ENCODE data around the gene SCLT1. TPM values are rescaled to one million over a fixed set of nuclear protein-coding genes. Genes with fewer than 3 reads are reported as not detected.

SCLT1 gene
- total and polyA plus RNA-seq, 2 of the 8 experiments (the other 6 are each of a cell fraction or from before 2014, with no cell fraction given) = 4.8 to 13.1 TPM

DNA sequence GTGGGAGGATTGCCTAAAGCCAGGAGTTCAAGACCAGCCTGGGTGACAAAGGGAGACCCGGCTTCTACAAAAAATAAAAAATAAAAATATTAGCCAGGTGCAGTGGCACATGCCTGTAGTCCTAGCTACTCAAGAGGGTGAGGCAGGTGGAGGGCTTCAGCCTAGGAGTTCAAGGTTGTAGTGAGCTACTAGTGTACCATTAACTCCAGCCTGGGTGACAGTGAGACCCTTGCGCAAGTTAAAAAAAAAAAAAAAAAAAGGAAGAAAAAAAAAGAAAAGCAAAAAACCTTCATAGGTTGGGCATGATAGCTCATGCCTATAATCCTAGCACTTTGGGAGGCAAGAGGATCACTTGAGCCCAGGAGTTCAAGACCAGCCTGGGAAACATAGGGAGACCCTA, 5.8 kb downstream of the SCLT1 start:
- H3K23me2 ChIP-seq (ENCODE audit: low read depth, low read length) = no peaks in the 10 kb centered on the region
- DNase-seq (ENCODE audit: low read depth in 1 of 2, low spot score in 2 of 2) (no peak), FAIRE-seq (no peak)
- TF ChIP-seq POLR2AphosphoS5 (IDR thresholded peaks at IDR 0.05; ENCODE audit: low read depth, low read length) = no peak
- no peak for TF ChIP-seq NANOG (IDR thresholded peaks at IDR 0.05; ENCODE audit: insufficient read depth, low read depth, low read length, poor library complexity, severe bottlenecking)
- no peak for TF ChIP-seq RAD21 (IDR thresholded peaks at IDR 0.05 in 1 of 2, conservative IDR thresholded peaks at IDR 0.05 in 1 of 2; ENCODE audit: low read depth in 2 of 2, low read length in 2 of 2)
- TF ChIP-seq JUN (IDR thresholded peaks at IDR 0.05; ENCODE audit: low read depth, low read length) = no peak
- no peak for TF ChIP-seq HDAC2 (IDR thresholded peaks at IDR 0.05; ENCODE audit: borderline replicate concordance in 1 of 2, low read depth in 2 of 2, low read length in 2 of 2)
- TF ChIP-seq MAFK (IDR thresholded peaks at IDR 0.05; ENCODE audit: low read depth, low read length) = no peak
- TF ChIP-seq EP300 (IDR thresholded peaks at IDR 0.05; ENCODE audit: borderline replicate concordance in 1 of 2, low read depth in 2 of 2, low read length in 2 of 2) = no peak
- TF ChIP-seq TAF7 (optimal IDR thresholded peaks at IDR 0.05; ENCODE audit: borderline replicate concordance, low read depth, low read length) = no peak
- TF ChIP-seq, protein P1, sequence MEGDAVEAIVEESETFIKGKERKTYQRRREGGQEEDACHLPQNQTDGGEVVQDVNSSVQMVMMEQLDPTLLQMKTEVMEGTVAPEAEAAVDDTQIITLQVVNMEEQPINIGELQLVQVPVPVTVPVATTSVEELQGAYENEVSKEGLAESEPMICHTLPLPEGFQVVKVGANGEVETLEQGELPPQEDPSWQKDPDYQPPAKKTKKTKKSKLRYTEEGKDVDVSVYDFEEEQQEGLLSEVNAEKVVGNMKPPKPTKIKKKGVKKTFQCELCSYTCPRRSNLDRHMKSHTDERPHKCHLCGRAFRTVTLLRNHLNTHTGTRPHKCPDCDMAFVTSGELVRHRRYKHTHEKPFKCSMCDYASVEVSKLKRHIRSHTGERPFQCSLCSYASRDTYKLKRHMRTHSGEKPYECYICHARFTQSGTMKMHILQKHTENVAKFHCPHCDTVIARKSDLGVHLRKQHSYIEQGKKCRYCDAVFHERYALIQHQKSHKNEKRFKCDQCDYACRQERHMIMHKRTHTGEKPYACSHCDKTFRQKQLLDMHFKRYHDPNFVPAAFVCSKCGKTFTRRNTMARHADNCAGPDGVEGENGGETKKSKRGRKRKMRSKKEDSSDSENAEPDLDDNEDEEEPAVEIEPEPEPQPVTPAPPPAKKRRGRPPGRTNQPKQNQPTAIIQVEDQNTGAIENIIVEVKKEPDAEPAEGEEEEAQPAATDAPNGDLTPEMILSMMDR (IDR thresholded peaks at IDR 0.05; ENCODE audit: control extremely low read depth in 1 of 3, insufficient read depth in 1 of 3, low read depth in 1 of 3, low read length in 3 of 3) = no peak
- ChIA-PET CTCF (ENCODE audit: partially characterized antibody) (no interaction called here), POLR2A (ENCODE audit: partially characterized antibody) (no interaction called here)
- no peak overlapping the region for H4K91ac ChIP-seq (replicated peaks; ENCODE audit: insufficient read length, low read length)
- H3K79me1 ChIP-seq (ENCODE audit: low read depth, low read length) = no peaks in the 10 kb centered on the region; the same call in 1 of the 2 replicates
- no peaks in the 10 kb centered on the region for H3K27me3 ChIP-seq (replicated peaks in 1 of 4; ENCODE audit: control insufficient read depth in 3 of 4, extremely low read depth in 1 of 4, insufficient read depth in 3 of 4, low read length in 3 of 4)
- H3K27ac ChIP-seq (ENCODE audit: low read depth, low read length) = no peak overlapping the region
- H2AK5ac ChIP-seq (ENCODE audit: low read depth, low read length) = no peak overlapping the region
- H3K56ac ChIP-seq (replicated peaks; ENCODE audit: insufficient read length, low read depth, low read length) = no peak overlapping the region
- H2BK5ac ChIP-seq (ENCODE audit: low read depth, low read length) = no peak overlapping the region
- no peaks in the 10 kb centered on the region; a peak in 1 of 8 replicates for H3K36me3 ChIP-seq (ENCODE audit: control insufficient read depth in 2 of 4, insufficient read depth in 4 of 4, low read length in 3 of 4)
- H2BK120ac ChIP-seq (replicated peaks; ENCODE audit: low read depth, low read length) = no peak overlapping the region
- H3K9ac ChIP-seq (replicated peaks in 1 of 4; ENCODE audit: extremely low read depth in 1 of 4, low read depth in 3 of 4, low read length in 3 of 4) = no peak overlapping the region
- 90% methylated on average over 2 of the region's 2 CpGs; no CpG with 5 or more reads in 1 of the 2 experiments for WGBS, 2 experiments (ENCODE audit: extremely low coverage in 1 of 2, insufficient coverage in 1 of 2, insufficient read length in 1 of 2, insufficient replicate concordance in 2 of 2, low coverage in 1 of 2, low lambda C conversion rate in 2 of 2, missing lambda C conversion rate in 1 of 2)
- H2BK15ac ChIP-seq (ENCODE audit: low read length) = no peak overlapping the region
- H2BK12ac ChIP-seq (ENCODE audit: low read depth, low read length) = no peak overlapping the region
- H4K20me1 ChIP-seq (replicated peaks in 1 of 2; ENCODE audit: control insufficient read depth in 1 of 2, insufficient read depth in 2 of 2, low read length in 2 of 2) = no peaks in the 10 kb centered on the region
- no peak overlapping the region for H4K5ac ChIP-seq (ENCODE audit: insufficient read length, low read depth, low read length)
- no peak overlapping the region for H3K18ac ChIP-seq (ENCODE audit: extremely low read depth, low read length)
- no peak overlapping the region for H2BK20ac ChIP-seq (ENCODE audit: low read length)
- H4K8ac ChIP-seq (ENCODE audit: extremely low read depth, insufficient read depth, low read length) = no peak overlapping the region
- peaks cover 0 to 7% of the 10 kb centered on the region in 2 experiments; a peak in 1 of 4 replicates for H3K9me3 ChIP-seq (ENCODE audit: insufficient read depth in 2 of 2, low read depth in 1 of 2, low read length in 1 of 2)
- peaks cover 0 to 5% (median 2%) of the 10 kb centered on the region in 4 experiments; a peak in 3 of 7 replicates for H3K4me1 ChIP-seq (replicated peaks in 1 of 4; ENCODE audit: control insufficient read depth in 3 of 4, insufficient read depth in 4 of 4, low read length in 3 of 4)
- H3K79me2 ChIP-seq (ENCODE audit: control insufficient read depth in 1 of 2, insufficient read depth in 2 of 2, low read length in 2 of 2) = peaks cover 2 to 67% of the 10 kb centered on the region in 2 experiments; a peak in 3 of 4 replicates
- no peak overlapping the region for H3K23ac ChIP-seq (ENCODE audit: insufficient read length)
- no peak overlapping the region for H3K4me3 ChIP-seq (ENCODE audit: extremely low read depth in 1 of 4, insufficient read depth in 2 of 4, low read depth in 3 of 4, low read length in 4 of 4)
- H3K14ac ChIP-seq (ENCODE audit: insufficient read length) = no peak overlapping the region
- H3K4me2 ChIP-seq (ENCODE audit: insufficient read depth in 1 of 2, low read depth in 2 of 2, low read length in 2 of 2) = no peak overlapping the region
- no peak overlapping the region for H3K4ac ChIP-seq (replicated peaks; ENCODE audit: insufficient read length, low read depth, low read length)
- H2AFZ ChIP-seq (ENCODE audit: low read length) = no peak overlapping the region

Measured in H1 (cell line).